Activated T-helper 2 cell treated with anti-CD3 and anti-CD28 coated beads, Interferon-gamma antibody, Interleukin-2, Interleukin-4, amounts not matched to agents 10 μg/mL and 5 μg/mL and 100 μg/mL, durations not matched to agents 14 hours and 24 hours and 36 hours (primary cell): ENCODE data around the gene KRT78. TPM values are rescaled to one million over a fixed set of nuclear protein-coding genes. Genes with fewer than 3 reads are reported as not detected.

ENCODE experiments used
- DNase-seq: peaks from one replicate; pipeline ENCODE4 v3.0.0; 2021; ENCODE audit warnings: low spot score
- H3K27ac Mint-ChIP-seq: one replicate; pipeline ENCODE4 v1.8.0; 2021; ENCODE audit warnings: mixed read lengths
- H3K27me3 Mint-ChIP-seq: one replicate; pipeline ENCODE4 v1.8.0; 2021; ENCODE audit warnings: low read depth, mixed read lengths
- H3K36me3 Mint-ChIP-seq: one replicate; pipeline ENCODE4 v1.8.0; 2021; ENCODE audit warnings: low read depth, mixed read lengths
- H3K4me1 Mint-ChIP-seq: one replicate; pipeline ENCODE4 v1.8.0; 2021; ENCODE audit warnings: low read depth, mixed read lengths
- H3K4me3 Mint-ChIP-seq: one replicate; pipeline ENCODE4 v1.8.0; 2021; ENCODE audit warnings: low read depth, mild to moderate bottlenecking, moderate library complexity, mixed read lengths
- H3K9me3 Mint-ChIP-seq: one replicate; pipeline ENCODE4 v1.8.0; 2021; ENCODE audit warnings: mixed read lengths
- intact Hi-C: fragments of 100-400 bp; cut with micrococcal nuclease; formaldehyde crosslinking; loops from one replicate; pipeline ENCODE4 v1.15.1; 2023
- total RNA-seq: library from RNA; stranded (reverse); gene quantifications from 2 replicates; pipeline ENCODE4 v1.2.3, GENCODE V29; 2022

KRT78 gene
- total RNA-seq, 1 donor from 2014 or later = not detected

GRCh38 chr12:52832451-52832850 lies 16.3 kb downstream of the KRT78 start:
- no peak for DNase-seq
- no peaks in the 10 kb centered on the region for H3K36me3 Mint-ChIP-seq
- no peaks in the 10 kb centered on the region for H3K27me3 Mint-ChIP-seq
- H3K4me1 Mint-ChIP-seq = peaks cover 29% of the 10 kb centered on the region
- no peak overlapping the region for H3K4me3 Mint-ChIP-seq
- H3K27ac Mint-ChIP-seq = no peak overlapping the region
- H3K9me3 Mint-ChIP-seq = no peaks in the 10 kb centered on the region
- intact Hi-C loops = no loop called here

GRCh38 chr12:52831251-52831650 lies 17.5 kb downstream of the KRT78 start:
- H3K27me3 Mint-ChIP-seq = no peaks in the 10 kb centered on the region
- H3K27ac Mint-ChIP-seq = no peak overlapping the region
- intact Hi-C loops = no loop called here
- DNase-seq = no peak
- H3K36me3 Mint-ChIP-seq = no peaks in the 10 kb centered on the region
- H3K4me3 Mint-ChIP-seq = no peak overlapping the region
- H3K9me3 Mint-ChIP-seq = no peaks in the 10 kb centered on the region
- peaks cover 18% of the 10 kb centered on the region for H3K4me1 Mint-ChIP-seq

GRCh38 chr12:52829986-52830770 lies 18.6 kb downstream of the KRT78 start:
- Mint-ChIP-seq H3K27me3 (no peaks in the 10 kb centered on the region), H3K36me3 (no peaks in the 10 kb centered on the region), H3K4me3 (no peak overlapping the region), H3K9me3 (no peaks in the 10 kb centered on the region), H3K27ac (no peak overlapping the region), H3K4me1 (peaks cover 7% of the 10 kb centered on the region)
- DNase-seq = no peak
- intact Hi-C loops = no loop called here

- intact Hi-C loops = no loop called here
- H3K4me1 Mint-ChIP-seq = peaks cover 7% of the 10 kb centered on the region
- no peak overlapping the region for H3K27ac Mint-ChIP-seq
- no peaks in the 10 kb centered on the region for H3K27me3 Mint-ChIP-seq
- no peak overlapping the region for H3K4me3 Mint-ChIP-seq
- H3K36me3 Mint-ChIP-seq = no peaks in the 10 kb centered on the region
- H3K9me3 Mint-ChIP-seq = no peaks in the 10 kb centered on the region
- no peak for DNase-seq
Observed at GRCh38 chr12:52828591-52829021, 20.2 kb downstream of the KRT78 start.

GRCh38 chr12:52828156-52828555 lies 20.6 kb downstream of the KRT78 start:
- Mint-ChIP-seq H3K27me3 (no peaks in the 10 kb centered on the region), H3K27ac (no peak overlapping the region), H3K4me3 (no peak overlapping the region), H3K9me3 (no peaks in the 10 kb centered on the region), H3K36me3 (no peaks in the 10 kb centered on the region), H3K4me1 (peaks cover 7% of the 10 kb centered on the region)
- no peak for DNase-seq
- intact Hi-C loops = no loop called here

GRCh38 chr12:52827499-52828090 lies 21.2 kb downstream of the KRT78 start:
- H3K27ac Mint-ChIP-seq = no peak overlapping the region
- no peaks in the 10 kb centered on the region for H3K9me3 Mint-ChIP-seq
- H3K4me1 Mint-ChIP-seq = peaks cover 7% of the 10 kb centered on the region
- H3K36me3 Mint-ChIP-seq = no peaks in the 10 kb centered on the region
- intact Hi-C loops = no loop called here
- H3K4me3 Mint-ChIP-seq = no peak overlapping the region
- no peak for DNase-seq
- no peaks in the 10 kb centered on the region for H3K27me3 Mint-ChIP-seq

GRCh38 chr12:52826611-52827498 lies 21.9 kb downstream of the KRT78 start:
- intact Hi-C loops = no loop called here
- Mint-ChIP-seq H3K27me3 (no peaks in the 10 kb centered on the region), H3K4me3 (no peak overlapping the region), H3K9me3 (no peaks in the 10 kb centered on the region), H3K36me3 (no peaks in the 10 kb centered on the region), H3K4me1 (peaks cover 7% of the 10 kb centered on the region), H3K27ac (no peak overlapping the region)
- no peak for DNase-seq

GRCh38 chr12:52825961-52826360 lies 22.8 kb downstream of the KRT78 start:
- intact Hi-C loops = no loop called here
- no peak overlapping the region for H3K4me3 Mint-ChIP-seq

GRCh38 chr12:52824741-52825410 lies 23.9 kb downstream of the KRT78 start:
- Mint-ChIP-seq H3K27me3 (peaks cover 2% of the 10 kb centered on the region), H3K27ac (no peak overlapping the region), H3K36me3 (no peaks in the 10 kb centered on the region), H3K4me1 (peaks cover 7% of the 10 kb centered on the region), H3K4me3 (no peak overlapping the region), H3K9me3 (no peaks in the 10 kb centered on the region)
- intact Hi-C loops = no loop called here
- DNase-seq = no peak

More at GRCh38 chr12:52825961-52826360, 22.8 kb downstream of the KRT78 start:
- DNase-seq = no peak
- Mint-ChIP-seq H3K4me1 (peaks cover 7% of the 10 kb centered on the region), H3K36me3 (no peaks in the 10 kb centered on the region), H3K27me3 (peaks cover 2% of the 10 kb centered on the region), H3K27ac (no peak overlapping the region), H3K9me3 (no peaks in the 10 kb centered on the region)

- no peak for DNase-seq
- Mint-ChIP-seq H3K4me3 (no peak overlapping the region), H3K4me1 (peaks cover 5% of the 10 kb centered on the region), H3K27ac (no peak overlapping the region), H3K27me3 (peaks cover 2% of the 10 kb centered on the region), H3K36me3 (no peaks in the 10 kb centered on the region), H3K9me3 (no peaks in the 10 kb centered on the region)
- intact Hi-C loops = no loop called here
Observed at GRCh38 chr12:52823761-52824450, 24.9 kb downstream of the KRT78 start.

GRCh38 chr12:52822771-52823510 lies 25.9 kb downstream of the KRT78 start:
- no peak for DNase-seq
- Mint-ChIP-seq H3K27me3 (peaks cover 2% of the 10 kb centered on the region), H3K27ac (no peak overlapping the region), H3K36me3 (no peaks in the 10 kb centered on the region), H3K4me3 (no peak overlapping the region), H3K9me3 (no peaks in the 10 kb centered on the region), H3K4me1 (no peaks in the 10 kb centered on the region)
- intact Hi-C loops = no loop called here
